Nephron progenitor cell (in vitro differentiated cells): ENCODE measurements around the gene CAPZA1.
A peak's percentile ranks its signal among the peaks of the same experiment; 100 is the strongest.

Source experiments
- DNase-seq: peaks from one replicate; pipeline ENCODE4 v3.0.0; 2021
- H3K27ac Mint-ChIP-seq: 2 replicates; pipeline ENCODE4 v1.8.0; 2021; ENCODE audit warnings: mild to moderate bottlenecking, moderate library complexity, mixed read lengths
- H3K27me3 Mint-ChIP-seq: 2 replicates; pipeline ENCODE4 v1.8.0; 2021; ENCODE audit warnings: mild to moderate bottlenecking, low read depth, mixed read lengths; ENCODE audit not compliant: poor library complexity
- H3K36me3 Mint-ChIP-seq: 2 replicates; pipeline ENCODE4 v1.8.0; 2021; ENCODE audit warnings: low read depth, mixed read lengths
- H3K4me1 Mint-ChIP-seq: 2 replicates; pipeline ENCODE4 v1.8.0; 2021; ENCODE audit warnings: mixed read lengths
- H3K4me3 Mint-ChIP-seq: 2 replicates; pipeline ENCODE4 v1.8.0; 2021; ENCODE audit warnings: mild to moderate bottlenecking, moderate library complexity, mixed read lengths
- H3K9me3 Mint-ChIP-seq: 2 replicates; pipeline ENCODE4 v1.8.0; 2021; ENCODE audit warnings: mild to moderate bottlenecking, moderate library complexity, mixed read lengths
- TF ChIP-seq, protein P1 (sequence below): fragments of 200-600 bp; sonication (generic); IDR thresholded peaks from 2 replicates; pipeline ENCODE4 v1.5.0; 2021; ENCODE audit warnings: antibody characterized with exemption

Gene CAPZA1

GRCh38 chr1:112692681-112693080 is 73.0 kb downstream of the CAPZA1 start:
- Mint-ChIP-seq H3K27me3 (peaks cover 2% of the 10 kb centered on the region), H3K4me1 (peaks cover 17% of the 10 kb centered on the region), H3K9me3 (no peaks in the 10 kb centered on the region), H3K36me3 (peaks cover 54% of the 10 kb centered on the region), H3K4me3 (no peak overlapping the region), H3K27ac (peak overlapping the region; percentile 68)
- TF ChIP-seq, protein P1, sequence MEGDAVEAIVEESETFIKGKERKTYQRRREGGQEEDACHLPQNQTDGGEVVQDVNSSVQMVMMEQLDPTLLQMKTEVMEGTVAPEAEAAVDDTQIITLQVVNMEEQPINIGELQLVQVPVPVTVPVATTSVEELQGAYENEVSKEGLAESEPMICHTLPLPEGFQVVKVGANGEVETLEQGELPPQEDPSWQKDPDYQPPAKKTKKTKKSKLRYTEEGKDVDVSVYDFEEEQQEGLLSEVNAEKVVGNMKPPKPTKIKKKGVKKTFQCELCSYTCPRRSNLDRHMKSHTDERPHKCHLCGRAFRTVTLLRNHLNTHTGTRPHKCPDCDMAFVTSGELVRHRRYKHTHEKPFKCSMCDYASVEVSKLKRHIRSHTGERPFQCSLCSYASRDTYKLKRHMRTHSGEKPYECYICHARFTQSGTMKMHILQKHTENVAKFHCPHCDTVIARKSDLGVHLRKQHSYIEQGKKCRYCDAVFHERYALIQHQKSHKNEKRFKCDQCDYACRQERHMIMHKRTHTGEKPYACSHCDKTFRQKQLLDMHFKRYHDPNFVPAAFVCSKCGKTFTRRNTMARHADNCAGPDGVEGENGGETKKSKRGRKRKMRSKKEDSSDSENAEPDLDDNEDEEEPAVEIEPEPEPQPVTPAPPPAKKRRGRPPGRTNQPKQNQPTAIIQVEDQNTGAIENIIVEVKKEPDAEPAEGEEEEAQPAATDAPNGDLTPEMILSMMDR: no peak
- DNase-seq: no peak

DNA sequence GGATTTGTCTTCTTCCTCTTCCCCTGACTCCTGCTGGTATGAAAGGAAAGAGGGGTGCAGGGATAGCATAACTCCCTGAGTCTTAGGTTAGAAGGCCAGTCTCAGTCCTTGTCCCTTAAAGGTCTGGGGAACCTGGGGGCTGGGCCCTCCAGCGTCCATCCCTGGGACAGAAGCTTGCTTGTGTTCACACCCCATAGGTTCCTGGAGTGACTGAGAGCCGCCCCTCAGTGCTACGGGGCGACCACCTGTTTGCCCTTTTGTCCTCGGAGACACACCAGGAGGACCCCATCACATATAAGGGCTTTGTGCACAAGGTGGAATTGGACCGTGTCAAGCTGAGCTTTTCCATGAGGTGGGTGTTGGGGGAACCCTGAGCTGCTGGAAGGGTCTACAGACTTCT is 74.2 kb downstream of the CAPZA1 start:
- Mint-ChIP-seq H3K4me3 (no peak overlapping the region), H3K27me3 (peaks cover 4% of the 10 kb centered on the region), H3K4me1 (peaks cover 15% of the 10 kb centered on the region), H3K36me3 (peaks cover 55% of the 10 kb centered on the region), H3K27ac (no peak overlapping the region), H3K9me3 (no peaks in the 10 kb centered on the region)
- TF ChIP-seq, protein P1: no peak
- DNase-seq: no peak

GRCh38 chr1:112694363-112694929 is 74.8 kb downstream of the CAPZA1 start:
- Mint-ChIP-seq H3K27ac (no peak overlapping the region), H3K4me1 (peaks cover 17% of the 10 kb centered on the region), H3K4me3 (no peak overlapping the region), H3K27me3 (peaks cover 4% of the 10 kb centered on the region), H3K9me3 (no peaks in the 10 kb centered on the region), H3K36me3 (peaks cover 57% of the 10 kb centered on the region)
- DNase-seq: no peak
- TF ChIP-seq, protein P1: no peak

DNA sequence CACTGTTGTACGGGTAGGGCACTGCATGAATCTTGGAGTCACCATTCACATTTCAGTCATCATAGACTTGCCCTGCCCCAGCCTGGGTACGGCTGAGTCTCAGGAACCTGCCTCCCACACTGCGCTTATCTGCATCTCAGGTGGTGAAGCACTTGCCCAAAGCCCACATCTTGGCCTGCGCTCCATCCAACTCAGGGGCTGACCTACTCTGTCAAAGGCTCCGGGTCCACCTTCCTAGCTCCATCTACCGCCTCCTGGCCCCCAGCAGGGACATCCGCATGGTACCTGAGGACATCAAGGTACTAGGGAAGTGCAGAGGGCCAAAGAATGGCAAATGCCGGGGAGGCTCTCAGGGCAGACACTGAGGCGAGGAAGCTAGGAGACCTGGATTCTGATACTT is 75.6 kb downstream of the CAPZA1 start:
- H3K36me3 Mint-ChIP-seq: peaks cover 57% of the 10 kb centered on the region

DNA sequence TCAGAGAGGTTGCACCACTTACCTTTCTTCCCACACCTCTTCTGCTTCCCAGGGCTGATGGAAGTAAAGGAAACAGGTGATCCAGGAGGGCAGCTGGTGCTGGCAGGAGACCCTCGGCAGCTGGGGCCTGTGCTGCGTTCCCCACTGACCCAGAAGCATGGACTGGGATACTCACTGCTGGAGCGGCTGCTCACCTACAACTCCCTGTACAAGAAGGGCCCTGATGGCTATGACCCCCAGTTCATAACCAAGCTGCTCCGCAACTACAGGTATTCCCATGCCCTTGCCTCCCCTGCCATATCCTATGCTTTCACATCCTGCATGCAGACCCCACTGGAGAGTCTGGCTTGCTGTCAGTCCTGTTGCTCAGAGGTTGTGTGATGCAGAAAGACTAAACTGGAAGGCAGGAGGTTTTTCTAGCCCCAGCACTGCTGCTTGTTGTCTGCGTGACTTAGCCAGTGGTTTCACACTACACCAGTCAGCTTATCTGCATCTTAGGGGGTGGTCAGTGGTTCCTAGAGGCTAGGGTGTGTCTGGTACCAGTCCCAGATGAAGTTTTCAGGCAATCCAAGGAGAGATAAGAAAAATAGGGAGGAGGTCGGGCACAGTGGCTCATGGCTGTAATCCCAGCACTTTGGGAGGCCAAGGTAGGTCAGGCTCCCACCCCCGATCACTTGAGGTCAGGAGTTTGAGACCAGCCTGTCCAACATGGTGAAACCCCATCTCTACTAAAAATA is 77.1 kb downstream of the CAPZA1 start:
- no peaks in the 10 kb centered on the region for H3K9me3 Mint-ChIP-seq
- DNase-seq: no peak
- TF ChIP-seq, protein P1: no peak
- peaks cover 54% of the 10 kb centered on the region for H3K36me3 Mint-ChIP-seq
- H3K27me3 Mint-ChIP-seq: peaks cover 4% of the 10 kb centered on the region
- H3K27ac Mint-ChIP-seq: no peak overlapping the region
- peaks cover 40% of the 10 kb centered on the region for H3K4me1 Mint-ChIP-seq
- no peak overlapping the region for H3K4me3 Mint-ChIP-seq

More for the DNA sequence above, 75.6 kb downstream of the CAPZA1 start:
- no peak for DNase-seq
- Mint-ChIP-seq H3K4me1 (peaks cover 25% of the 10 kb centered on the region), H3K9me3 (no peaks in the 10 kb centered on the region), H3K27me3 (peaks cover 4% of the 10 kb centered on the region), H3K4me3 (no peak overlapping the region), H3K27ac (peak overlapping the region; percentile 39)
- TF ChIP-seq, protein P1: no peak

DNA sequence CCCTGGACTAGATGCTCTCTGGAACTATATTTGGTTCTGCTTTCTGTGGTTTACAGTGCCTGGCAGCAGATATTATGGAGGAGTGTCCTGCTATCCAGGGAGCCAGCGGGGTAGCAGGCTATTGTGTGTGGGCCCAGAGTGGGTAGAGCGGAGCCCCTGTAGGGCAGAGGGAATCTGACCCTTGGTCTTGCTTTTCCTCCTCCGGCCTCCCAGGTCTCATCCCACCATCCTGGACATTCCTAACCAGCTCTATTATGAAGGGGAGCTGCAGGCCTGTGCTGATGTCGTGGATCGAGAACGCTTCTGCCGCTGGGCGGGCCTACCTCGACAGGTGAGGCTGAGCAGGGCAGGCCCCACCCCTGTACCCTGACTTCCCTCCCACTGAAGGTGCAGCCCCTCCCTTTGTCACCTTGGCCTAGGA is 78.2 kb downstream of the CAPZA1 start:
- Mint-ChIP-seq H3K36me3 (peaks cover 54% of the 10 kb centered on the region), H3K4me3 (no peak overlapping the region), H3K4me1 (peaks cover 50% of the 10 kb centered on the region), H3K27me3 (peaks cover 4% of the 10 kb centered on the region), H3K27ac (no peak overlapping the region), H3K9me3 (no peaks in the 10 kb centered on the region)
- TF ChIP-seq, protein P1: no peak
- no peak for DNase-seq
